ENCODE measurements around the gene CD300A.

CD300A gene

GRCh38 chr17:74430706-74431567 is 35.5 kb upstream of the CD300A start:
- no peak for TF ChIP-seq TAF1 (IDR thresholded peaks at IDR 0.05; ENCODE audit: borderline replicate concordance, low read depth, low read length)
- no peak for TF ChIP-seq POLR2AphosphoS5 (IDR thresholded peaks at IDR 0.05; ENCODE audit: low read depth, low read length)
- TF ChIP-seq POLR2A (IDR thresholded peaks at IDR 0.05; ENCODE audit: low read depth, low read length): no peak
- no peak for FAIRE-seq
- no peak for DNase-seq (ENCODE audit: insufficient read length)

GRCh38 chr17:74431568-74432423 is 34.6 kb upstream of the CD300A start, which contains the start of gene GPRC5C:
GPRC5C (plus strand) TSS chr17:74432088; CDS start chr17:74439777, 7,689 bp downstream.
- TF ChIP-seq POLR2A (IDR thresholded peaks at IDR 0.05; ENCODE audit: low read depth, low read length): no peak
- no peak for TF ChIP-seq POLR2AphosphoS5 (IDR thresholded peaks at IDR 0.05; ENCODE audit: low read depth, low read length)
- no peak for TF ChIP-seq TAF1 (IDR thresholded peaks at IDR 0.05; ENCODE audit: borderline replicate concordance, low read depth, low read length)
- no peak for FAIRE-seq
- no peak for DNase-seq (ENCODE audit: insufficient read length)

- no peak for FAIRE-seq
- TF ChIP-seq POLR2A (IDR thresholded peaks at IDR 0.05; ENCODE audit: low read depth, low read length) (no peak), TAF1 (IDR thresholded peaks at IDR 0.05; ENCODE audit: borderline replicate concordance, low read depth, low read length) (no peak), POLR2AphosphoS5 (IDR thresholded peaks at IDR 0.05; ENCODE audit: low read depth, low read length) (no peak)
- no peak for DNase-seq (ENCODE audit: insufficient read length)
Observed at GRCh38 chr17:74432424-74432690, 34.1 kb upstream of the CD300A start.

GRCh38 chr17:74432766-74433391 is 33.6 kb upstream of the CD300A start:
- no peak for TF ChIP-seq POLR2AphosphoS5 (IDR thresholded peaks at IDR 0.05; ENCODE audit: low read depth, low read length)

GRCh38 chr17:74433421-74434121 is 32.9 kb upstream of the CD300A start:
- FAIRE-seq (no peak), DNase-seq (ENCODE audit: insufficient read length) (no peak)
- TF ChIP-seq TAF1 (IDR thresholded peaks at IDR 0.05; ENCODE audit: borderline replicate concordance, low read depth, low read length): no peak
- no peak for TF ChIP-seq POLR2A (IDR thresholded peaks at IDR 0.05; ENCODE audit: low read depth, low read length)
- TF ChIP-seq POLR2AphosphoS5 (IDR thresholded peaks at IDR 0.05; ENCODE audit: low read depth, low read length): no peak

More at GRCh38 chr17:74432766-74433391, 33.6 kb upstream of the CD300A start:
- DNase-seq (ENCODE audit: insufficient read length): no peak
- no peak for FAIRE-seq

- no peak for FAIRE-seq
- DNase-seq (ENCODE audit: insufficient read length): no peak
- TF ChIP-seq TAF1 (IDR thresholded peaks at IDR 0.05; ENCODE audit: borderline replicate concordance, low read depth, low read length) (no peak), POLR2AphosphoS5 (IDR thresholded peaks at IDR 0.05; ENCODE audit: low read depth, low read length) (no peak), POLR2A (IDR thresholded peaks at IDR 0.05; ENCODE audit: low read depth, low read length) (no peak)
Observed at GRCh38 chr17:74435775-74436359, 30.6 kb upstream of the CD300A start.

GRCh38 chr17:74437702-74438101 is 28.7 kb upstream of the CD300A start:
- DNase-seq (ENCODE audit: insufficient read length): no peak
- TF ChIP-seq TAF1 (IDR thresholded peaks at IDR 0.05; ENCODE audit: borderline replicate concordance, low read depth, low read length): no peak
- TF ChIP-seq POLR2A (IDR thresholded peaks at IDR 0.05; ENCODE audit: low read depth, low read length): no peak
- TF ChIP-seq POLR2AphosphoS5 (IDR thresholded peaks at IDR 0.05; ENCODE audit: low read depth, low read length): no peak
- FAIRE-seq: no peak

GRCh38 chr17:74439691-74440567 is 26.5 kb upstream of the CD300A start:
- TF ChIP-seq TAF1 (IDR thresholded peaks at IDR 0.05; ENCODE audit: borderline replicate concordance, low read depth, low read length) (no peak), POLR2A (IDR thresholded peaks at IDR 0.05; ENCODE audit: low read depth, low read length) (no peak), POLR2AphosphoS5 (IDR thresholded peaks at IDR 0.05; ENCODE audit: low read depth, low read length) (no peak)
- DNase-seq (ENCODE audit: insufficient read length) (no peak), FAIRE-seq (no peak)

GRCh38 chr17:74441537-74441936 is 24.9 kb upstream of the CD300A start:
- FAIRE-seq (no peak), DNase-seq (ENCODE audit: insufficient read length) (no peak)
- TF ChIP-seq TAF1 (IDR thresholded peaks at IDR 0.05; ENCODE audit: borderline replicate concordance, low read depth, low read length): no peak
- TF ChIP-seq POLR2A (IDR thresholded peaks at IDR 0.05; ENCODE audit: low read depth, low read length): no peak
- no peak for TF ChIP-seq POLR2AphosphoS5 (IDR thresholded peaks at IDR 0.05; ENCODE audit: low read depth, low read length)

GRCh38 chr17:74442291-74442669 is 24.2 kb upstream of the CD300A start:
- TF ChIP-seq POLR2A (IDR thresholded peaks at IDR 0.05; ENCODE audit: low read depth, low read length): no peak
- no peak for TF ChIP-seq TAF1 (IDR thresholded peaks at IDR 0.05; ENCODE audit: borderline replicate concordance, low read depth, low read length)
- TF ChIP-seq POLR2AphosphoS5 (IDR thresholded peaks at IDR 0.05; ENCODE audit: low read depth, low read length): no peak
- DNase-seq (ENCODE audit: insufficient read length) (no peak), FAIRE-seq (no peak)
